ENCODE data around the gene XXYLT1.

Gene XXYLT1

DNA sequence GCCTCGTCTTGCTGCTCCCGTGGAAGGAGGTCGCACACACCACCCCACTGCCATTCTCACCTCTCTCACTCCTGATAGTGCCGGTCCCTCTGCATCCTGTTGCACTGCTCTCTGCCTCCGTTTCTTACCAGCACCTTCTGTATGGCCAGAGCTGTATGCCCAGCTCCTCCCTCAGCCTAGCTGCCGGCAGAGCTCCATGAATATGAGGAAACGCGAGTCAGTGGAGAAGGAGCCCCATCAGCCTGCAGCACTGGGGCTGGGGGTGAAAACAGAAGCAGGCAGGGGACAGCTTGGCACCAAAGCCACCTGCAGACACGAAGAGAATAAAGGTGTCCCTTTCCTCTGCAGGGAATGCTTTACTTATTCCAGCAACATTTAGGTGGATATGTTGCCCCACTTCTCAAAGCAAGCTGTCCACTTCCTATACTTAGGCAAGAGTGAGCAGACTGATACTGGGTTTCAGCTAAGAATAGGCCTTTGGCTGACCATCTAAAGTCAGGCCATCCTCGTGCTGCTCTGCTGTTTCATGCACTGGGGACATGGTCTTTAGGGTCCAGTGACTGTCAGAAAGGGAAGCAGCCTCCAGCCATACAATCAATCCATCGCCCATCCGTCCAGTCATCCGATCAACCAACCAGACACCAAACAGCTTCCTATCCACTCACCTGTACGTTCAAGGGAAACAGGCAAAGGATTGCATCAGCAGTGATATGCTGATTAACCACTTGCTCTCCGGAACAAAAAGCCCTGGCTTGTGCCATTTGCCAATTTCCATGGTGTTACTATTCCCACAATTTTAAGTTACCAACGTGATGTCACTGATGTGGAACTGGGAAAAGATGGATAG is 222.7 kb downstream of the XXYLT1 start:
- Histone ChIP-seq H3K9ac (ENCODE audit: low read length in 5 of 5) (no peak overlapping the region), H3K27ac (ENCODE audit: low read depth, low read length) (no peak overlapping the region), H3K36me3 (ENCODE audit: control insufficient read depth in 5 of 5, insufficient read depth in 5 of 5, low read length in 5 of 5) (no peaks in the 10 kb centered on the region), H3K9me3 (ENCODE audit: control insufficient read depth in 5 of 5, low read length in 5 of 5) (no peaks in the 10 kb centered on the region), H3K4me3 (ENCODE audit: low read depth in 1 of 5, low read length in 5 of 5) (no peak overlapping the region), H3K27me3 (ENCODE audit: control insufficient read depth in 5 of 5, insufficient read depth in 4 of 5, low read length in 5 of 5) (peaks cover 0 to 8% (median 7%) of the 10 kb centered on the region in 5 donors), H3K4me1 (ENCODE audit: control insufficient read depth in 5 of 5, insufficient read depth in 5 of 5, low read length in 5 of 5) (no peaks in the 10 kb centered on the region)

DNA sequence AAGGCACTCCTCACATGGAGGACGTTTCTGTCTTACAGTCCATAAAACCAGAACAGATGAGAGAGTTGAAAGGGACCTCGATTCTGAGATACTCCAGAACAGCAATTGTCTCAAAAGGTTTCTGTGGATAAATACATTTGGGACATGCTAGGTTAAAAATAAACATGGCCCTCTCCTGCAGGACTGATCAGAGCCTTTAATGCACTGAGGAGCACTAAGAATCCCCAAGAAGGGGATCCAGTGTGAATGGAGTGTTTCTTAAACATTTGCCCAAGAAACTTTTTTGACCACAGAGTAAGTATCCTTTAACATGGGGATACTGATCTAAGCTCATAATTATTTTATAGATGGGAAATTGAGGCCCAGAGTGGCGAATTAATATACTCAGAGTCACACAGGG is 223.4 kb downstream of the XXYLT1 start:
- Histone ChIP-seq H3K36me3 (ENCODE audit: control insufficient read depth in 5 of 5, insufficient read depth in 5 of 5, low read length in 5 of 5) (no peaks in the 10 kb centered on the region), H3K4me3 (ENCODE audit: low read depth in 1 of 5, low read length in 5 of 5) (no peak overlapping the region), H3K27ac (ENCODE audit: low read depth, low read length) (no peak overlapping the region)

DNA sequence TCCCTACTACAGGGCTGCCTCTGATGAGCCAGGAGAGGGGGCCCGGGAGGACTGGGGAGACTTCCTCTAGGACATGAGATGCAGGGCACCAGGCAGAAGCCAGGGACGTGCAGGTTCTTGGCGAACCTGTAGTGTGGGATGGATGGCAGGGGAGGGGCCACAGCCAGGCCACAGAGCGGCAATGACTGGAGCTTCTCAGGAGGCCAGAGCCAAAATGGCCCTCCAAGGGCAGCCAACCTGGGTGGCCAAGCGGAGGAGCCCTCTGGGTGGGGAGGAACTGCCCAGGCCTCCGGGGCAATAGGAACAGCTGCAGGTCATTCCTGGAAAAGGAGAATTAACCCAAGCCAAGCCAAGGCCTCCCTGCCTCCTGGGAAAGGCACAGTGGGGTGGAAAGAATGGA is 224.5 kb downstream of the XXYLT1 start:
- Histone ChIP-seq H3K27me3 (ENCODE audit: control insufficient read depth in 5 of 5, insufficient read depth in 4 of 5, low read length in 5 of 5) (peaks cover 0 to 14% (median 11%) of the 10 kb centered on the region in 5 donors), H3K4me1 (ENCODE audit: control insufficient read depth in 5 of 5, insufficient read depth in 5 of 5, low read length in 5 of 5) (no peaks in the 10 kb centered on the region), H3K36me3 (ENCODE audit: control insufficient read depth in 5 of 5, insufficient read depth in 5 of 5, low read length in 5 of 5) (no peaks in the 10 kb centered on the region)

More for the DNA sequence above, 223.4 kb downstream of the XXYLT1 start:
- no peaks in the 10 kb centered on the region for H3K4me1 ChIP-seq (ENCODE audit: control insufficient read depth in 5 of 5, insufficient read depth in 5 of 5, low read length in 5 of 5)
- peaks cover 0 to 11% (median 8%) of the 10 kb centered on the region in 5 donors for H3K27me3 ChIP-seq (ENCODE audit: control insufficient read depth in 5 of 5, insufficient read depth in 4 of 5, low read length in 5 of 5)
- no peak overlapping the region for H3K9ac ChIP-seq (ENCODE audit: low read length in 5 of 5)
- no peaks in the 10 kb centered on the region for H3K9me3 ChIP-seq (ENCODE audit: control insufficient read depth in 5 of 5, low read length in 5 of 5)

DNA sequence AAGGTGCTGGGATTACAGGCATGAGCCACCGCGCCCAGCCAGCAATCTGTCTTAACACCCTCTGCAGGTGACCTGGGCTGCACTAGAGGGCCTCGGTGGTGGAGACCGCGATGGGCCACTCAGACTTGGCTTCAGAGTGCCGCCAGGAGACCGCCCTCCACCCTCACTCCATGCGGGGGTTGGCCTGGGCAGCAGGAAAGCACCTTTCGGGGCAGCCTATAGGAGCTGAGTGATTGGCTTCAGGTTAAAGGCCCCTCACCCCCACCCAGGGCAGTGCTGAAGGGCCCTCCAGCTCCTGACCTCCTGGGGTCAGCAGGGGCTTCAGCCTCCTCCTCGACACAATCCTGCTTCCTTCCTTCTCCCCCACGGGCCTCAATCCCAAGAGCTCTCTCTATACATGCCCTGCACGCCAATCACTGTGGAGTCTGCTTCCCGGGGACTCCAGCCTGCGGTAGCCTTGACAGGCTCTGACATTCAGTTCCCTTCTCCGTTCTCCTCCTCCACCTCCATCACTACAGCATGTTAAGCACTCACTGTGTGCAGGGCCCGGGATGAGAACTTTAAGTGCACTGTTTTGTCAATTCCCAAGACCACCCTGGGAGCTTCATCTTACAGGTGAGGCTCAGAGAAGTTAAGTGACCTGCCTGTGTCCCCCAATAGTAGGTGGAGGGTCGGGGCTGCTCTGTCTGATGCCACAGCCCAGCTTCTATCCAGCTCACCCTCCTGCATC is 225.3 kb downstream of the XXYLT1 start:
- Histone ChIP-seq H3K9me3 (ENCODE audit: control insufficient read depth in 5 of 5, low read length in 5 of 5) (no peaks in the 10 kb centered on the region), H3K4me1 (ENCODE audit: control insufficient read depth in 5 of 5, insufficient read depth in 5 of 5, low read length in 5 of 5) (no peaks in the 10 kb centered on the region), H3K27me3 (ENCODE audit: control insufficient read depth in 5 of 5, insufficient read depth in 4 of 5, low read length in 5 of 5) (peaks cover 3 to 14% (median 11%) of the 10 kb centered on the region in 5 donors), H3K27ac (ENCODE audit: low read depth, low read length) (no peak overlapping the region), H3K9ac (ENCODE audit: low read length in 5 of 5) (no peak overlapping the region), H3K4me3 (ENCODE audit: low read depth in 1 of 5, low read length in 5 of 5) (no peak overlapping the region), H3K36me3 (ENCODE audit: control insufficient read depth in 5 of 5, insufficient read depth in 5 of 5, low read length in 5 of 5) (no peaks in the 10 kb centered on the region)

More for the DNA sequence above, 224.5 kb downstream of the XXYLT1 start:
- no peaks in the 10 kb centered on the region for H3K9me3 ChIP-seq (ENCODE audit: control insufficient read depth in 5 of 5, low read length in 5 of 5)
- H3K4me3 ChIP-seq (ENCODE audit: low read depth in 1 of 5, low read length in 5 of 5): no peak overlapping the region
- H3K9ac ChIP-seq (ENCODE audit: low read length in 5 of 5): no peak overlapping the region
- no peak overlapping the region for H3K27ac ChIP-seq (ENCODE audit: low read depth, low read length)

DNA sequence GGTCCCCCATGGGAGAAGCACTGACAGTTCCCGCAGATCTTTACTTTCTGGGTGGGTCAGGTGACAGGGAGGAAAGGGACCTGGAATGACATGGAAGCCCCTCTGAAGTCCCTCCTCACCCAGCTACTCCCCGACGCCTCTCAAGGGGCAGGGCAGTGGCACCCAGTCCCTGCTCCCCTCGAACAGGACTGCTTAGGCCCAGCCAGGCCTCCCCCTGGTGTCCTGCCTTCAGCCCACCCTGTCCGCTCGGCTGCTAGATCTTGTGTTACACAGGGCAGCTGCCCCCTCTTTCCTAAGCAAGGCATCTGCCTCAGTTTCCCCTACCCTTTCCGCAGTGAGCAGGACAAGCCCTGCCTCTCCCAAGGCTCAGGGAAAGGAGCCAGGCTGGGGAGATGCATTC is 226.5 kb downstream of the XXYLT1 start:
- peaks cover 3 to 16% (median 13%) of the 10 kb centered on the region in 5 donors for H3K27me3 ChIP-seq (ENCODE audit: control insufficient read depth in 5 of 5, insufficient read depth in 4 of 5, low read length in 5 of 5)

DNA sequence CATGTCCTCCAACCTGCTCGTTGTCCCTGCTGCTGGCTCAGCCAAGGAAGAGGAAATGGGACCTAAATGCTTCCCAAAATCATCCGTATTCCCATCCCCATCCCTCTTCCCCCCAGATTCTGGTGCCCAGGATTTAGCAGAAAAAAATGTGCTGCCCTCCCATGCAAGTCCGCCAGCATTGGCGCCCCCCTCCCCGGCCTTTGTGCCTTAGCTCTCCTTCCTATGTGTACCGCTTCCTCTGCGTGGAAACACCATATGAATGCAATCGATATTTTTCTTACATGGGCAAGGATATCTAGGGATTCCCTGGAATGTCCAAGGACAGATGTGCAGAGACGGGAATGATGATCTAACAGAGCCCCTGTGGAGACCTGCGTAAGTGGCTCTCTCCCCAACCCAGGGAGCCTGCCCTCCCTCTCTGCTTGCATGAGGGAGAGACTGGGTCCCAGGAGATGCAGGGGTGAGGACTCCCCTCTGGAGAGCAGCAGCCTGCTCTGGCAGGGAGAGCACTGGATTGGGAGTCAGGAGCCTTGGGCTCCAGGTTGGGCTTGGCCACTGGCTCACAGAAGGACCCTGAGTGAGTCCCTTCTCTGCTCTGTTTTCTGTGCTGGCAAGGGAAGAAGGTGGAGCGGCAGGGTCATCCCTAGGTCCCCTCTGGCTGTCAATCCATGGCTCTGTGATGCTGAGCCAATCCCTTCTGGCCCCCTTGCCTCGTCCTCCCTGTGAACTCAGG is 227.2 kb downstream of the XXYLT1 start:
- Histone ChIP-seq H3K4me3 (ENCODE audit: low read depth in 1 of 5, low read length in 5 of 5) (no peak overlapping the region), H3K27me3 (ENCODE audit: control insufficient read depth in 5 of 5, insufficient read depth in 4 of 5, low read length in 5 of 5) (peaks cover 3 to 16% (median 13%) of the 10 kb centered on the region in 5 donors), H3K9me3 (ENCODE audit: control insufficient read depth in 5 of 5, low read length in 5 of 5) (no peaks in the 10 kb centered on the region), H3K36me3 (ENCODE audit: control insufficient read depth in 5 of 5, insufficient read depth in 5 of 5, low read length in 5 of 5) (no peaks in the 10 kb centered on the region), H3K9ac (ENCODE audit: low read length in 5 of 5) (no peak overlapping the region), H3K4me1 (ENCODE audit: control insufficient read depth in 5 of 5, insufficient read depth in 5 of 5, low read length in 5 of 5) (no peaks in the 10 kb centered on the region), H3K27ac (ENCODE audit: low read depth, low read length) (no peak overlapping the region)

More for the DNA sequence above, 226.5 kb downstream of the XXYLT1 start:
- H3K36me3 ChIP-seq (ENCODE audit: control insufficient read depth in 5 of 5, insufficient read depth in 5 of 5, low read length in 5 of 5): no peaks in the 10 kb centered on the region
- H3K9me3 ChIP-seq (ENCODE audit: control insufficient read depth in 5 of 5, low read length in 5 of 5): no peaks in the 10 kb centered on the region
- no peak overlapping the region for H3K4me3 ChIP-seq (ENCODE audit: low read depth in 1 of 5, low read length in 5 of 5)
- H3K9ac ChIP-seq (ENCODE audit: low read length in 5 of 5): no peak overlapping the region
- no peaks in the 10 kb centered on the region for H3K4me1 ChIP-seq (ENCODE audit: control insufficient read depth in 5 of 5, insufficient read depth in 5 of 5, low read length in 5 of 5)
- H3K27ac ChIP-seq (ENCODE audit: low read depth, low read length): no peak overlapping the region

DNA sequence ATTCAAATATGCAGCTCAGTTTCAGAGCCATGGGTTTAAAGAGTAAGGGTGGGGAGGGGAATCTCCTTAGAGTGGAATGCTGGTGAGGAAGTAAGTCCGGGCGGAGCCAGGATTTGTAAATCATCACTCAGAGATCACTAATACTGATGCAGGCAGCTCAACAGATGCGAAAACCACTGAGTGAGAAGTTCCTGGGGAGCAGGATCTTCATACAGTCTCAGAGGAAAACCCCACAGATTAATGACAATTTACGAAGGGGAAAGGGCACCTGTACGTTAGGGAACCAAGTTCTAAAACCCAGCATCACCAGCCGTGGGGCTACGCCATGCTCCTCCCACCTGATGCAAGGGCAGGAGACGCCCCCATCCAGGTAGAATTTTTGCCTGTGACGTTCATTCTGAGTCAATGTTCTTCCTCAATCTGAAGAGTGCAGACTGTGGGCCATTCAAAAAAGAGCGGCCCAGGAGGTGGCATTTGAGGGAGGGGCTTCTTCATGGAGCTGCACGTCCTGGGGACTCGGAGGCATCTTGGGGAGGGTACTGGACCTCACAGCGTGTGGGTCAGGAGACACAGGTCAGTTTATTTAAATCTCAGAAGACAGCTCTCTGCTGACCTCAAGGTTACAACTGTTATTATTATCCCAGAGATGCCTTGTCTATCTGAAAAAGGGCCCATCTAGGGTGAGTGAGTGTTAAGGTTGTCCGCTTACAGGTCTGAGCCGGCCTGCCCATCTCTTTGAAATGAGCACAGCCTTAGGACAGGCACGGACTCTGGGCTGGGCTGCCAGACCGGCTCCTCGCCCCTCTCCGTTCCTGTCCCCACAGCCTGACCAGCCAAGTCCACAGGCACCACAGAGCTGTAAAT is 228.0 kb downstream of the XXYLT1 start:
- H3K27ac ChIP-seq (ENCODE audit: low read depth, low read length): no peak overlapping the region
- H3K4me1 ChIP-seq (ENCODE audit: control insufficient read depth in 5 of 5, insufficient read depth in 5 of 5, low read length in 5 of 5): no peaks in the 10 kb centered on the region
- H3K9me3 ChIP-seq (ENCODE audit: control insufficient read depth in 5 of 5, low read length in 5 of 5): no peaks in the 10 kb centered on the region
- H3K4me3 ChIP-seq (ENCODE audit: low read depth in 1 of 5, low read length in 5 of 5): no peak overlapping the region
- peaks cover 3 to 18% (median 13%) of the 10 kb centered on the region in 5 donors for H3K27me3 ChIP-seq (ENCODE audit: control insufficient read depth in 5 of 5, insufficient read depth in 4 of 5, low read length in 5 of 5)
- no peak overlapping the region for H3K9ac ChIP-seq (ENCODE audit: low read length in 5 of 5)
- H3K36me3 ChIP-seq (ENCODE audit: control insufficient read depth in 5 of 5, insufficient read depth in 5 of 5, low read length in 5 of 5): no peaks in the 10 kb centered on the region

DNA sequence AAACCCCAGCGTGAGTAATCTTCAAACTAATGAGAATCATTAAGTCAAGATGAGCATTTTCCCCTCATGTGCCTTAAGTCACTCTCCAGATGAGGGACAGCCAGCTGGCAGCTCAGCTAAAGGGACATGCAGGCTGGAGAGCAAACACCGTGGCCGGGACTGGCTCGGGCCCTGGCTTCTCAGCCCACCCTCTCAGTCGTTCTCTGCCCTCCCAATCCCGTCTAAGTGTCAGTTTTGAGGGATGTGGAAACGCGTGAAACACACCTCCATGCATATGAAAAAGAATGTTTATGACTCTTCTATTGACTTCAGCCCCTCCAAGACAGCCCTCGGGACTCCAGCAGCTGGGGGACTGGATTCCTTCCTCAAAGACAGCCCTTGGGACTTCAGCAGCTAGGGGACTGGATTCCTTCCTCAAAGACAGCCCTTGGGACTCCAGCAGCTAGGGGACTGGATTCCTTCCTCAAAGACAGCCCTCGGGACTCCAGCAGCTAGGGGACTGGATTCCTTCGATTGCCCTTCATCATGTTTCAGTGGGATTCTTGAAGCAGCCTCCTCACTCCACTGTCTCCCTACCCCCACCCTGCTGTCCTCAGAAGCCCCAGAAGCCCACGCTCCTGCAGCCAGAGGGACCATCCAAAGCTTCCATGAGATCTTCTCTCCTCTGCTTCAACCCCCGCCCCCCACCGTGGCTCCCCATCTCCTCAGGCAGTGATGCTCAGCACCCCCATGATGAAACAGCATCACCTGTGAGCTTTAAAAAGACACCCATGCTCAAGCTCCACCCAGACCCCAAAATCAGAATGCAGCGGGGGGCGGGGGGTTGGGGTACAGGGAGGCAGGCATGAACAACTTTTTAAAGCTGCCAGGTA is 228.9 kb downstream of the XXYLT1 start:
- Histone ChIP-seq H3K27me3 (ENCODE audit: control insufficient read depth in 5 of 5, insufficient read depth in 4 of 5, low read length in 5 of 5) (peaks cover 3 to 18% (median 13%) of the 10 kb centered on the region in 5 donors), H3K9me3 (ENCODE audit: control insufficient read depth in 5 of 5, low read length in 5 of 5) (peaks cover 0 to under 1% (median 0%) of the 10 kb centered on the region in 5 donors), H3K4me3 (ENCODE audit: low read depth in 1 of 5, low read length in 5 of 5) (no peak overlapping the region), H3K9ac (ENCODE audit: low read length in 5 of 5) (no peak overlapping the region), H3K4me1 (ENCODE audit: control insufficient read depth in 5 of 5, insufficient read depth in 5 of 5, low read length in 5 of 5) (no peaks in the 10 kb centered on the region), H3K27ac (ENCODE audit: low read depth, low read length) (no peak overlapping the region), H3K36me3 (ENCODE audit: control insufficient read depth in 5 of 5, insufficient read depth in 5 of 5, low read length in 5 of 5) (no peaks in the 10 kb centered on the region)
